ENCODE results near the gene BRD8.

- TF ChIP-seq JUND (IDR thresholded peaks at IDR 0.05) (no peak), RAD21 (IDR thresholded peaks at IDR 0.05; ENCODE audit: low read depth) (no peak), CTCF (IDR thresholded peaks at IDR 0.05 in 2 of 3, conservative IDR thresholded peaks at IDR 0.05 in 1 of 3; ENCODE audit: borderline replicate concordance in 1 of 3, insufficient read depth in 1 of 3, low read depth in 2 of 3, low read length in 2 of 3) (no peak), TCF7L2 (IDR thresholded peaks at IDR 0.05; ENCODE audit: borderline replicate concordance, extremely low read depth, insufficient read depth, insufficient read length) (no peak), REST (IDR thresholded peaks at IDR 0.05; ENCODE audit: low read depth) (no peak)
Measured at GRCh38 chr5:138159666-138160065, 18.8 kb downstream of the BRD8 start.
